HepG2 (cell line): ENCODE measurements around the gene ELMOD3.

Experiments
- CEBPG ChIP-seq: IDR thresholded peaks from 2 replicates; pipeline ENCODE4 v1.6.1; 2016
- CREM ChIP-seq, 2 experiments: sonication (generic) in 1 of 2; formaldehyde crosslinking in 1 of 2; IDR thresholded peaks; 2 replicates each; pipeline versions ENCODE4 v1.4.0 to v1.6.1; 2016 to 2020; ENCODE audit warnings: antibody characterized with exemption in 1 of 2, mild to moderate bottlenecking in 1 of 2, missing genetic modification reagents in 1 of 2
- EZH2 ChIP-seq: conservative IDR thresholded peaks from 2 replicates; pipeline ENCODE4 v1.6.1; 2012; ENCODE audit warnings: mild to moderate bottlenecking, low read depth, low read length, moderate library complexity
- FOXK2 ChIP-seq: fragments of 450-650 bp; IDR thresholded peaks from 2 replicates; pipeline ENCODE4 v1.6.1; 2016
- MYC ChIP-seq: sonication (generic); formaldehyde crosslinking; IDR thresholded peaks from 2 replicates; pipeline ENCODE4 v1.9.0; 2021; ENCODE audit warnings: missing genetic modification reagents, borderline replicate concordance
- STAG1 ChIP-seq: sonication (generic); formaldehyde crosslinking; IDR thresholded peaks from 2 replicates; pipeline ENCODE4 v1.4.0; 2020; ENCODE audit warnings: missing genetic modification reagents
- ZNF264 ChIP-seq: sonication (generic); formaldehyde crosslinking; IDR thresholded peaks from 2 replicates; pipeline ENCODE4 v1.4.0; 2020; ENCODE audit warnings: missing genetic modification reagents
- ZNF563 ChIP-seq: sonication (generic); formaldehyde crosslinking; IDR thresholded peaks from 2 replicates; pipeline ENCODE4 v1.8.0; 2022; ENCODE audit warnings: mild to moderate bottlenecking, moderate library complexity, missing genetic modification reagents
- TF ChIP-seq, protein P1 (sequence below): IDR thresholded peaks from 2 replicates; pipeline ENCODE4 v1.6.1; 2016; ENCODE audit warnings: low read depth, control low read depth
- TF ChIP-seq, protein P2 (sequence below): sonication (generic); formaldehyde crosslinking; IDR thresholded peaks from 2 replicates; pipeline ENCODE4 v1.4.0; 2020; ENCODE audit warnings: low read depth, mild to moderate bottlenecking, missing genetic modification reagents
- TF ChIP-seq, protein P3 (sequence below): sonication (generic); formaldehyde crosslinking; IDR thresholded peaks from 2 replicates; pipeline ENCODE4 v1.5.0; 2020; ENCODE audit warnings: mild to moderate bottlenecking, missing genetic modification reagents, moderate library complexity

DNA sequence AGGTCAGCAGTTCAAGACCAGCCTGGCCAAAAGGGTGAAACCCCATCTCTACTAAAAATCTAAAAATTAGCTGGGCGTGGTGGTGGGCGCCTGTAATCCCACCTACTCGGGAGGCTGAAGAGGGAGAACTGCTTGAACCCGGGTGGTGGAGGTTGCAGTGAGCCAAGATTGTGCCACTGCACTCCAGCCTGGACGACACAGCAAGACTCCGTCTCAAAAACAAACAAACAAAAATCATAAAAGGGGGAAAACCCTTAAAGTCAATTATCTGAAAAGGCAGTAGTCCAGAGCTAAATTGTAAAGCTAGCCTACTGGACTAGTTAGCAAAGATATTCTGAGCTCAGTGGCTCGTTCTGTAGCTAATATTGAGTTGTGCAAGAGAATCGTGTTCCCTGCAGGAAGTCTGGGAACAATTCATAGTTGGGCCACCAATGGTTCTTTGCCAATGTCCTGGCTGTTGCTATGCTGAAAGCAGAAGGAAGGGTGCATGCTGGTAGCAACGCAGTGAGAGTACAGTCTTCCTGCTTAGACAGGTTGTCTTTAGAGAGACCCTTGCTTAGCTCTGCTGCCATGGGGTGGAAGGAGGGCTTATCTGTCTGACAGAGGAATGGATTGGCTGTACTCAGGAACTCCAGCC is 31.1 kb upstream of the ELMOD3 start:
- TF ChIP-seq, protein P1, sequence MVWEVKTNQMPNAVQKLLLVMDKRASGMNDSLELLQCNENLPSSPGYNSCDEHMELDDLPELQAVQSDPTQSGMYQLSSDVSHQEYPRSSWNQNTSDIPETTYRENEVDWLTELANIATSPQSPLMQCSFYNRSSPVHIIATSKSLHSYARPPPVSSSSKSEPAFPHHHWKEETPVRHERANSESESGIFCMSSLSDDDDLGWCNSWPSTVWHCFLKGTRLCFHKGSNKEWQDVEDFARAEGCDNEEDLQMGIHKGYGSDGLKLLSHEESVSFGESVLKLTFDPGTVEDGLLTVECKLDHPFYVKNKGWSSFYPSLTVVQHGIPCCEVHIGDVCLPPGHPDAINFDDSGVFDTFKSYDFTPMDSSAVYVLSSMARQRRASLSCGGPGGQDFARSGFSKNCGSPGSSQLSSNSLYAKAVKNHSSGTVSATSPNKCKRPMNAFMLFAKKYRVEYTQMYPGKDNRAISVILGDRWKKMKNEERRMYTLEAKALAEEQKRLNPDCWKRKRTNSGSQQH, result no peak
- no peak for TF ChIP-seq FOXK2
- TF ChIP-seq MYC (CRISPR knock-in tag), result no peak
- TF ChIP-seq STAG1 (CRISPR knock-in tag), result no peak
- TF ChIP-seq ZNF264 (CRISPR knock-in tag), result no peak
- no peak for TF ChIP-seq CEBPG (CRISPR knock-in tag)
- no peak for TF ChIP-seq CREM (IDR thresholded peaks at IDR 0.05)
- no peak for TF ChIP-seq CREM (CRISPR knock-in tag; IDR thresholded peaks at IDR 0.05)
- TF ChIP-seq, protein P2, sequence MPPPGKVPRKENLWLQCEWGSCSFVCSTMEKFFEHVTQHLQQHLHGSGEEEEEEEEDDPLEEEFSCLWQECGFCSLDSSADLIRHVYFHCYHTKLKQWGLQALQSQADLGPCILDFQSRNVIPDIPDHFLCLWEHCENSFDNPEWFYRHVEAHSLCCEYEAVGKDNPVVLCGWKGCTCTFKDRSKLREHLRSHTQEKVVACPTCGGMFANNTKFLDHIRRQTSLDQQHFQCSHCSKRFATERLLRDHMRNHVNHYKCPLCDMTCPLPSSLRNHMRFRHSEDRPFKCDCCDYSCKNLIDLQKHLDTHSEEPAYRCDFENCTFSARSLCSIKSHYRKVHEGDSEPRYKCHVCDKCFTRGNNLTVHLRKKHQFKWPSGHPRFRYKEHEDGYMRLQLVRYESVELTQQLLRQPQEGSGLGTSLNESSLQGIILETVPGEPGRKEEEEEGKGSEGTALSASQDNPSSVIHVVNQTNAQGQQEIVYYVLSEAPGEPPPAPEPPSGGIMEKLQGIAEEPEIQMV (CRISPR knock-in tag), result no peak
- TF ChIP-seq EZH2, result no peak
- TF ChIP-seq, protein P3, sequence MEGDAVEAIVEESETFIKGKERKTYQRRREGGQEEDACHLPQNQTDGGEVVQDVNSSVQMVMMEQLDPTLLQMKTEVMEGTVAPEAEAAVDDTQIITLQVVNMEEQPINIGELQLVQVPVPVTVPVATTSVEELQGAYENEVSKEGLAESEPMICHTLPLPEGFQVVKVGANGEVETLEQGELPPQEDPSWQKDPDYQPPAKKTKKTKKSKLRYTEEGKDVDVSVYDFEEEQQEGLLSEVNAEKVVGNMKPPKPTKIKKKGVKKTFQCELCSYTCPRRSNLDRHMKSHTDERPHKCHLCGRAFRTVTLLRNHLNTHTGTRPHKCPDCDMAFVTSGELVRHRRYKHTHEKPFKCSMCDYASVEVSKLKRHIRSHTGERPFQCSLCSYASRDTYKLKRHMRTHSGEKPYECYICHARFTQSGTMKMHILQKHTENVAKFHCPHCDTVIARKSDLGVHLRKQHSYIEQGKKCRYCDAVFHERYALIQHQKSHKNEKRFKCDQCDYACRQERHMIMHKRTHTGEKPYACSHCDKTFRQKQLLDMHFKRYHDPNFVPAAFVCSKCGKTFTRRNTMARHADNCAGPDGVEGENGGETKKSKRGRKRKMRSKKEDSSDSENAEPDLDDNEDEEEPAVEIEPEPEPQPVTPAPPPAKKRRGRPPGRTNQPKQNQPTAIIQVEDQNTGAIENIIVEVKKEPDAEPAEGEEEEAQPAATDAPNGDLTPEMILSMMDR (CRISPR knock-in tag), result no peak
- TF ChIP-seq ZNF563 (CRISPR knock-in tag), result no peak
